Karpas-422 (cell line): ENCODE measurements around the gene TMEM132C. TPM values are rescaled to one million over a fixed set of nuclear protein-coding genes. Genes with fewer than 3 reads are reported as not detected.

Source experiments
- DNase-seq: peaks from one replicate; pipeline ENCODE4 v3.0.0-alpha.2; 2015
- H2AFZ ChIP-seq: fragments of 200-600 bp; sonication (generic); 2 replicates; pipeline ENCODE4 v1.6.1; 2014; ENCODE audit warnings: antibody characterized with exemption, low read length, mixed read lengths
- H3K27ac ChIP-seq: fragments of 200-600 bp; sonication (generic); 2 replicates; pipeline ENCODE4 v1.5.1; 2014; ENCODE audit warnings: mild to moderate bottlenecking, low read length, moderate library complexity
- H3K27me3 ChIP-seq: fragments of 200-600 bp; sonication (generic); 2 replicates; pipeline ENCODE4 v1.6.1; 2014; ENCODE audit warnings: low read length, mixed read lengths
- H3K36me3 ChIP-seq: fragments of 200-600 bp; sonication (generic); 2 replicates; pipeline ENCODE4 v1.6.1; 2014; ENCODE audit warnings: low read length, mixed read lengths; ENCODE audit not compliant: insufficient read depth
- H3K4me1 ChIP-seq: fragments of 200-600 bp; sonication (generic); 2 replicates; pipeline ENCODE4 v1.6.1; 2014; ENCODE audit warnings: mild to moderate bottlenecking, low read length, mixed read lengths
- H3K4me2 ChIP-seq: fragments of 200-600 bp; sonication (generic); 2 replicates; pipeline ENCODE4 v1.6.1; 2014; ENCODE audit warnings: low read length, low read depth, mild to moderate bottlenecking; ENCODE audit not compliant: poor library complexity, severe bottlenecking
- H3K4me3 ChIP-seq: fragments of 200-600 bp; sonication (generic); 2 replicates; pipeline ENCODE4 v1.5.1; 2014; ENCODE audit warnings: mild to moderate bottlenecking, antibody characterized with exemption, low read length, mixed read lengths
- H3K79me2 ChIP-seq: fragments of 200-600 bp; sonication (generic); 2 replicates; pipeline ENCODE4 v1.6.1; 2014; ENCODE audit warnings: mild to moderate bottlenecking, low read length, mixed read lengths
- H3K9ac ChIP-seq: fragments of 200-600 bp; sonication (generic); 2 replicates; pipeline ENCODE4 v1.6.0; 2014; ENCODE audit warnings: low read length
- H3K9me2 ChIP-seq: fragments of 200-600 bp; sonication (generic), shearing (Covaris generic); replicated peaks from 2 replicates; pipeline ENCODE4 v1.6.0; 2014; ENCODE audit warnings: mild to moderate bottlenecking, low read length, moderate library complexity; ENCODE audit not compliant: insufficient read depth
- H3K9me3 ChIP-seq: fragments of 300-700, 200-600 bp; sonication (generic); 2 replicates; pipeline ENCODE4 v1.6.1; 2014; ENCODE audit warnings: low read length, mixed read lengths
- H4K20me1 ChIP-seq: fragments of 200-600 bp; sonication (generic); 2 replicates; pipeline ENCODE4 v1.6.1; 2014; ENCODE audit warnings: mild to moderate bottlenecking, antibody characterized with exemption, low read length, low read depth; ENCODE audit not compliant: insufficient read depth
- total RNA-seq: library from RNA; depleted of rRNA; stranded (reverse); fragments of >200 nt; shearing (Covaris generic); gene quantifications from 2 replicates; pipeline ENCODE4 v1.2.3, GENCODE V29; 2014; ENCODE audit warnings: low replicate concordance

The TMEM132C gene
- total RNA-seq, 1 experiment from 2014 or later: not detected

DNA sequence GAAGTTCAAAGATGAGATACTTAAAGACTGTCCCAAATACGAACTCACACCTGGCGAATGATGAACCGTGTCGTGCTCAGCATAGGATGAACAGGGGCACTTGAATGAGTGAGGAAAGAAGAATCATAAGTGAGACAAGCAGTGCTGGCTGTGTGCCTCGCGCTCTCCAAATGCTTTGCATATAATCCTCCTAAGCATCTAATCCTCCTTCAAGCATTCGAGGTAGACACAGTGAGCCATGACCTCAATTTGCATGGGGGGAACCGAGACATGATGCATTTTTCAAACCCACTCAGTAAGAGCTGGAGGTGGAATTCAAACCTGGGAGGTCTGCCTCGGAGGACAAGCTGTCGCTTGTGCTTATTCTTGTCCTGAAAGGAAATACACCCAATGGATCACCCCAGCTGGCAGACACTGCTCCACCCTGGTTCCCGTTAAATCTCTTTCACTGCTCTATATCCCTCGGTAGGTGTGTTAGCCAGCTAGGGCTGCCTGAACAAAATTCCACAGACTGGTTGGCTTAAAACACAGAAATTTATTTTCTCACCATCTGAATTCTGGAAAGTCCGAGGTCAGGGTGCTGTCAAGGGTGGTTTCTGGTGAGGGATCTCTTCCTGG lies 282.7 kb downstream of the TMEM132C start:
- Histone ChIP-seq H3K4me1 (peaks cover 13% of the 10 kb centered on the region), H3K9ac (no peak overlapping the region), H2AFZ (no peak overlapping the region), H3K27ac (no peak overlapping the region), H3K4me2 (peak overlapping the region; percentile 26), H3K9me3 (no peaks in the 10 kb centered on the region), H3K79me2 (no peaks in the 10 kb centered on the region), H4K20me1 (no peaks in the 10 kb centered on the region), H3K27me3 (peaks cover 2% of the 10 kb centered on the region; the same call in 1 of the 2 replicates), H3K4me3 (no peak overlapping the region), H3K9me2 (no peaks in the 10 kb centered on the region), H3K36me3 (no peaks in the 10 kb centered on the region)
- DNase-seq: peak; percentile 59

GRCh38 chr12:128551266-128551665 lies 284.3 kb downstream of the TMEM132C start:
- H3K4me2 ChIP-seq: no peak overlapping the region
- H3K9me3 ChIP-seq: no peaks in the 10 kb centered on the region
- no peak overlapping the region for H3K9ac ChIP-seq
- H3K4me1 ChIP-seq: peaks cover 13% of the 10 kb centered on the region
- no peak for DNase-seq
- H3K36me3 ChIP-seq: no peaks in the 10 kb centered on the region
- H3K4me3 ChIP-seq: no peak overlapping the region
- H3K27me3 ChIP-seq: peaks cover 2% of the 10 kb centered on the region; the same call in 1 of the 2 replicates
- no peak overlapping the region for H2AFZ ChIP-seq
- H4K20me1 ChIP-seq: no peaks in the 10 kb centered on the region
- no peak overlapping the region for H3K27ac ChIP-seq
- H3K79me2 ChIP-seq: no peaks in the 10 kb centered on the region
- no peaks in the 10 kb centered on the region for H3K9me2 ChIP-seq

DNA sequence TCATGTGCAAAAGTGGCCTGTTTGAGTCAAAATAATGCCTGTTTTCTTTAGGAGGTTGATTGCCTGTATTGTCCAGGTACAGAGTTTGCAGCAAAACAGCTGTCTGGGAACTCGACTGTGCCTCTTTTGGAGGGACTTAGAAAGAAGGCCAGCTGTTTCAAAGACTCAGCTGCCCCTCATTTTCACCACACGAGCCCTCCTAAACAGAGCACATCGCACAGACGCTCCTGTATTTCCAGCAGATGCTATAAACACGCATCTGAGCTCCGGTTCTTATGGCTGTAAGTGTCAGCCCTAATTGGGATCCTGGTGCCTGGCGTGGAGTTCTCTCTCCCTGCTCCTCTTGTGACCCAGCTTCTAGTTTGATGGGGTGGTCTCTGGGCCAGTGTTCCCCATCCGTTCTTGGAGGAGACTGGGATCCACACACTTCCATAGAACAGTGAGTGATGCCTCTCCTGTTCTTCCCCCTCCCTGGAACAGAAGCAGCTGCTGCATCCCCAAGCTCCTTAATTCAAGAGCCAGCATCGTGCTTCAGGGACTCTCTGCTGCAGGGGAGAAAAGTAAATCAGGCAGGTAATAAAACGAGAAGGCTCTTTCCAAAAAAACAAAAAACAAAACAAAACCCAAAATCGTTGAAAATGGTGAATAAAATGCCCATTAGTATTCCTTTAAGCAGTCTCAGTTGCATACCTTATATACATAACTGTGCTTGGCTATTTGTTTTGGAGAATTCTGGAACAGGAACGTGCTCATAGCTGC lies 287.8 kb downstream of the TMEM132C start:
- Histone ChIP-seq H3K4me1 (peaks cover 5% of the 10 kb centered on the region), H3K79me2 (no peaks in the 10 kb centered on the region), H3K36me3 (no peaks in the 10 kb centered on the region), H3K4me3 (no peak overlapping the region), H3K4me2 (no peak overlapping the region), H2AFZ (no peak overlapping the region), H3K9me3 (no peaks in the 10 kb centered on the region), H4K20me1 (no peaks in the 10 kb centered on the region), H3K9me2 (no peaks in the 10 kb centered on the region), H3K9ac (no peak overlapping the region), H3K27me3 (no peaks in the 10 kb centered on the region), H3K27ac (no peak overlapping the region)
- no peak for DNase-seq

- H3K4me2 ChIP-seq: no peak overlapping the region
- H3K36me3 ChIP-seq: no peaks in the 10 kb centered on the region
- DNase-seq: no peak
- H3K9me3 ChIP-seq: no peaks in the 10 kb centered on the region
- H3K4me1 ChIP-seq: no peaks in the 10 kb centered on the region
- no peak overlapping the region for H2AFZ ChIP-seq
- H3K27me3 ChIP-seq: no peaks in the 10 kb centered on the region
- no peak overlapping the region for H3K4me3 ChIP-seq
- H3K9ac ChIP-seq: no peak overlapping the region
- no peaks in the 10 kb centered on the region for H4K20me1 ChIP-seq
- H3K27ac ChIP-seq: no peak overlapping the region
- no peaks in the 10 kb centered on the region for H3K79me2 ChIP-seq
- H3K9me2 ChIP-seq: no peaks in the 10 kb centered on the region
These were observed 290.3 kb downstream of the TMEM132C start for GRCh38 chr12:128557231-128557630.

DNA sequence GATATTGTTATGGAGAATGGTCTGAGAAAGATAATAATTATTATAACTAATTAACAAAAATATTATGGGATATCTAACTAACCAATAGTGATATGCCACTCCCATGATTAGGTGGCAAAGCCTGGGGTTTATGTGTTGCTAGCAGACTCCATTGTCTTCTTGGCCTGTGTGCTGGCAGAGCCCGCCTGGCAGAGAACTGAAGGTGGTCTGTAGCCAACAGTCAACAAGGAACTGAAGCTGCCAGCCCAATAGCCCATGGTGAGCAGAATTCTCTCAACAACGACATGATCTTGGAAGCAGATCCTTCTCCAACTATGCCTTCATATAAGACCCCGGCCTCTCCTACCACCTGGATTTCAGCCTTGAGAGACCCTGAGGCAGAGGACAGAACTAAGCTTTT lies 298.0 kb downstream of the TMEM132C start:
- Histone ChIP-seq H3K9me2 (no peaks in the 10 kb centered on the region), H3K27me3 (no peaks in the 10 kb centered on the region), H3K36me3 (no peaks in the 10 kb centered on the region), H3K79me2 (no peaks in the 10 kb centered on the region), H3K4me3 (no peak overlapping the region), H2AFZ (no peak overlapping the region), H3K4me2 (no peak overlapping the region), H3K27ac (no peak overlapping the region), H4K20me1 (no peaks in the 10 kb centered on the region), H3K9me3 (no peaks in the 10 kb centered on the region), H3K4me1 (no peaks in the 10 kb centered on the region), H3K9ac (no peak overlapping the region)
- no peak for DNase-seq

DNA sequence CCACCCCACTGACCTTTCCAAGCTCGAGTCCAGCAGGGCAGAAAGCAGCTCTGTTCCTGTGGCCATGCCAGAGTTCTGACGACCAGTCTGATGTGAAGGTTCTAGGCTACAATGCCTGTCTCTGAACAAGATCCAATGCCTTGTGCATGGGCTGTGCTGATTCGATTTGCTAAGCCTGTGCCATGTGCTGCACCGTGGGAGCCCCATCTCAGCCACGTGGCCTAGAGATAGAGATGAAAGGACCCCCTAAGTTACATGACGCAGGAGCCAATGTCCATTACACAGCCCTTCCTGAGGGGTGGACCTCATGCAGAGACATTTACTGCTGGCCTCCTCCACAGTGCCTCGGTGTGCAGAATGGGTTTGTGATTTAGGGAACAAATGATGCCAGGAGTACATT lies 300.8 kb downstream of the TMEM132C start:
- no peaks in the 10 kb centered on the region for H3K4me1 ChIP-seq
- H3K27ac ChIP-seq: no peak overlapping the region

DNA sequence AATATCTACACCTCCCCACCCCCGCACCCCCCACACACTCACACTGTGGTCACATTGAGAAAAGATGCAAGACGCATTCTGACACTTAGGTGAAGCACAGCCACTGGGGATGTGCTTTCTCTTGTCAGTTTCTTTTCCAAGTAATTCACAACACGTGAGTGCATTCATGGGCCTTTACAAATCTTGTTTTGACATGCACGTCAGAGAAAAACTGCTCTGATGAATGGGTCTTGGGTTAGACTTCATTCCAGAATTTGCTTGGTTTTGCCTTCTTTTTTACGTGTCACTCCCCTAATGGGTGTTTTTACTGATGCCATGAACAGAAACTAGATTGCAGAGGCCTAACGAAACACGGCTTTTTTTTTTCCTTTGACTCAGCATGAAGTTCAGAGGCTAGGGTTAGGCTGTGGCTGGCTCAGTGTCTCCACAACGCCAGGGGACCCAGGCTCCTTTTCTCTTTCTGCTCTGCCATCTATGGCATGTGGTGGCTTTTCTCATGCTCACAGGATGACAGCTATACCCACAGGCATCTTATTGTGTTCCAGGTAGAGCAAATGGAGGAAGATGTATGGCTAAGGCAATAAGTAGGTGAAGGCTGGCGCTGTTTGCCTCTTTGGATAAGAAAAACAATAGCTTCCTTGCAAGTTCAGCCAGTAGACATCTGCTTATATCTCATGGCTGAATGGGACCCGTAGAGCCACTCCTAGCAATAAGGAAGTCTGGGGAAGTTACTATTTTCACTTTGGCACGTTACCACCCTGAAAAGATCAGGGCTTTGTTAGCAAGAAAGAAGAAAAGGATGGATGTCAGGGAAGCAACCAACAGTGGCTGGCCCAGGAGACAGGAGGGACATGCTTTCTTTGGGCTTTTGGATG lies 303.5 kb downstream of the TMEM132C start:
- Histone ChIP-seq H4K20me1 (no peaks in the 10 kb centered on the region), H3K27ac (no peak overlapping the region), H3K36me3 (no peaks in the 10 kb centered on the region), H3K9me2 (no peaks in the 10 kb centered on the region), H2AFZ (no peak overlapping the region), H3K4me2 (no peak overlapping the region), H3K27me3 (no peaks in the 10 kb centered on the region), H3K9me3 (peaks cover 8% of the 10 kb centered on the region), H3K79me2 (no peaks in the 10 kb centered on the region), H3K4me1 (no peaks in the 10 kb centered on the region), H3K9ac (no peak overlapping the region), H3K4me3 (no peak overlapping the region)
- no peak for DNase-seq

More for the DNA sequence above, 300.8 kb downstream of the TMEM132C start:
- H3K4me3 ChIP-seq: no peak overlapping the region
- no peaks in the 10 kb centered on the region for H3K9me2 ChIP-seq
- H3K27me3 ChIP-seq: no peaks in the 10 kb centered on the region
- no peak overlapping the region for H3K9ac ChIP-seq
- no peak overlapping the region for H3K4me2 ChIP-seq
- DNase-seq: no peak
- H3K9me3 ChIP-seq: peaks cover 8% of the 10 kb centered on the region
- no peaks in the 10 kb centered on the region for H3K36me3 ChIP-seq
- H3K79me2 ChIP-seq: no peaks in the 10 kb centered on the region
- no peaks in the 10 kb centered on the region for H4K20me1 ChIP-seq
- H2AFZ ChIP-seq: no peak overlapping the region
